K562 (cell line): ENCODE data around the gene RAB24. TPM values are rescaled to one million over a fixed set of nuclear protein-coding genes. Genes with fewer than 3 reads are reported as not detected.

Experiments used
- BDP1 ChIP-seq: IDR thresholded peaks from 3 replicates; pipeline ENCODE4 v1.6.1; 2011; ENCODE audit not compliant: insufficient read length, insufficient read depth
- HMBOX1 ChIP-seq: sonication (generic); IDR thresholded peaks from 2 replicates; pipeline ENCODE4 v1.6.1; 2016
- NCOA4 ChIP-seq: fragments of 450-650 bp; IDR thresholded peaks from 2 replicates; pipeline ENCODE4 v1.6.1; 2018; ENCODE audit warnings: mild to moderate bottlenecking; ENCODE audit not compliant: partially characterized antibody
- RBM22 ChIP-seq: fragments of 200-400 bp; formaldehyde crosslinking; IDR thresholded peaks from 2 replicates; pipeline ENCODE4 v1.6.1; 2018; ENCODE audit warnings: low read length, low read depth; ENCODE audit not compliant: poor library complexity, severe bottlenecking
- SIN3B ChIP-seq: fragments of 450-650 bp; IDR thresholded peaks from 2 replicates; pipeline ENCODE4 v1.6.1; 2017; ENCODE audit warnings: low read depth, mild to moderate bottlenecking, moderate library complexity
- SMARCE1 ChIP-seq: fragments of 450-650 bp; IDR thresholded peaks from 2 replicates; pipeline ENCODE4 v1.7.1; 2016; ENCODE audit warnings: mild to moderate bottlenecking
- SP2 ChIP-seq: IDR thresholded peaks from 2 replicates; pipeline ENCODE4 v1.6.1; 2011; ENCODE audit warnings: mild to moderate bottlenecking, low read depth, low read length, moderate library complexity; ENCODE audit not compliant: poor library complexity, severe bottlenecking; ENCODE audit errors: extremely low read depth
- SRSF9 ChIP-seq: fragments of 200-400 bp; formaldehyde crosslinking; IDR thresholded peaks from 2 replicates; pipeline ENCODE4 v1.6.1; 2017; ENCODE audit warnings: low read depth, low read length, borderline replicate concordance
- TAF1 ChIP-seq: IDR thresholded peaks from 2 replicates; pipeline ENCODE4 v1.6.1; 2011; ENCODE audit warnings: mild to moderate bottlenecking, low read length, moderate library complexity; ENCODE audit not compliant: insufficient read depth, control insufficient read depth, severe bottlenecking; ENCODE audit errors: extremely low read depth
- U2AF1 ChIP-seq: fragments of 200-400 bp; formaldehyde crosslinking; optimal IDR thresholded peaks from 2 replicates; pipeline ENCODE3; 2017; ENCODE audit warnings: mild to moderate bottlenecking, low read depth, low read length, moderate library complexity
- XRCC4 ChIP-seq: IDR thresholded peaks from one replicate; pipeline ENCODE4 v1.6.1; 2011; ENCODE audit not compliant: insufficient read depth, insufficient read length; ENCODE audit errors: extremely low read depth
- ZNF224 ChIP-seq: sonication (generic); formaldehyde crosslinking; IDR thresholded peaks from 2 replicates; pipeline ENCODE4 v1.8.0; 2022; ENCODE audit warnings: mild to moderate bottlenecking, missing genetic modification reagents
- ZNF3 ChIP-seq: fragments of 250-450 bp; sonication (Bioruptor Pico); IDR thresholded peaks from 2 replicates; pipeline ENCODE4 v1.5.0; 2021; ENCODE audit warnings: mild to moderate bottlenecking, moderate library complexity
- polyA plus RNA-seq, 8 experiments: library from polyadenylated mRNA; depleted of rRNA in 4 of 8; stranded (reverse) in 5 of 8; unstranded in 3 of 8; fragments of >200 nt; fragmentation: Nextera tagmentation in 2 of 8; fragmentation: Illumina TruSeq in 1 of 8; extraction: Ambion mirVana in 2 of 8; extraction: Trizol in 1 of 8; gene quantifications; 2 replicates each; pipeline versions ENCODE4 v1.2.1 to v1.2.3, GENCODE V29; 2011 to 2014; ENCODE audit warnings: inconsistent platforms in 1 of 8, missing spikeins in 1 of 8
- total RNA-seq, 7 experiments: library from RNA; depleted of rRNA in 6 of 7; stranded (reverse); fragments of >200 nt in 6 of 7; fragmentation: Illumina TruSeq in 2 of 7; extraction: Trizol in 2 of 7; gene quantifications; 2 replicates each; pipeline versions ENCODE4 v1.2.1 to v1.2.3, GENCODE V29; 2011 to 2021; ENCODE audit warnings: low replicate concordance in 1 of 7
- TF ChIP-seq, protein P1 (sequence below): fragments of 450-650 bp; formaldehyde crosslinking; IDR thresholded peaks from 2 replicates; pipeline ENCODE4 v1.4.0; 2022; ENCODE audit warnings: missing genetic modification characterization
- TF ChIP-seq, protein P2 (sequence below): fragments of 450-650 bp; IDR thresholded peaks from 2 replicates; pipeline ENCODE4 v1.6.1; 2016; ENCODE audit warnings: borderline replicate concordance
- TF ChIP-seq, protein P3 (sequence below): sonication (generic); formaldehyde crosslinking; IDR thresholded peaks from 2 replicates; pipeline ENCODE4 v1.8.0; 2022; ENCODE audit warnings: missing genetic modification reagents, mild to moderate bottlenecking, moderate library complexity, borderline replicate concordance
- TF ChIP-seq, protein P4 (sequence below), 3 experiments: fragments of 200-800 bp in 1 of 3; fragments of 250-450 bp in 1 of 3; fragments of 450-650 bp in 1 of 3; sonication (Bioruptor Pico) in 1 of 3; sonication (Bioruptor generic) in 1 of 3; formaldehyde crosslinking in 1 of 3; IDR thresholded peaks; 2 replicates each; pipeline versions ENCODE4 v1.6.1 to v1.8.0; 2016 to 2022; ENCODE audit warnings: mild to moderate bottlenecking in 2 of 3, missing genetic modification characterization in 2 of 3, missing compliant biosample characterization in 1 of 3, moderate library complexity in 1 of 3

The RAB24 gene
- total and polyA plus RNA-seq, 9 of the 15 experiments (the other 6 are each of a cell fraction or from before 2014, with no cell fraction given), result 13.9 to 107 (median 34.8) TPM

DNA sequence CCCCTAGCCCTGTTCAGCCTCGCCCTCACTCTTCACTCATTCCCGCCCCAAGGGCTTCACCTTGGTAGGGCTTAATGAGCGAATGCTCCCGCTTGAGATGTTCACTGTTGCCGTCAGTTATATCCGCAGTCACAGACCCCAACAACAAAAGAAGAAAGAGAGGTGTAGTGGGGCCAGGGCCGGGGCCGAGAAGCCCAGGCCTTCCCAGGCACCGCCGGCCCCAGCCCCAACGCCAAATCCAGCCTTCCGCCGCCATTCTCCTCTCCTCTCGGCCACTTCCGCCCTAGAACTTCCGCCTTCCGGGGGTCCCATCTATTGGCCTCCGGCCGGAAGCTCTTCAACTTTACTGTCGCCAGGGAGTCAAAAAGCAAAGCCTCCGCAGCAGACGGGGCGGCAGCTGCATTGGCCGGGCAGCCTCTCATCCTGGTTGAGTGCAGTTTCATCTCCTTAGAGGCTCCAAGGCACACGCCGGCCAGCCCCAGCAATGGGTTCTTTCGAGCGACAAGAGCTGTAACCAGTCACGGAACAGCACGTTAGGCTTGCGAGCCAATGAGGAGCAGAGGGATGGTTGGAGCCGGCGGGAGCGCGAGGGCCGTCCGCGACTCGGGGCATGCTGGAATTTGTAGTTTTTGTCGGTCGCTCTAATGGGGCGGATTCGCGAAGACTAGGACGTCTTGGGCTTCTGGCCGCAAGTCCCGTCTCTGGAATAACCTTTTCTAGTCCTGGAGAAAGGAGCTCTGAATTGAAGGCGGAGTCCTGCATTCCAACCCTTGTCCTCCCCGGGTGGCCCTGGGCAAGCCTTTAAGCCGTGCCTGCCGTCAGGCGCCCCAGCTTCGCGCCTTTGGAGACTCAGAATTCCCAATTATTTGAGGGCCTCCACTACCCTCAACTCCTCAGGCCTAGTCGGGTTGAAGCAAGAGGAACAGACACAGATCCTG lies 48.1 kb upstream of the RAB24 start, which contains the start of gene LMAN2 (continued):
- TF ChIP-seq, protein P1, sequence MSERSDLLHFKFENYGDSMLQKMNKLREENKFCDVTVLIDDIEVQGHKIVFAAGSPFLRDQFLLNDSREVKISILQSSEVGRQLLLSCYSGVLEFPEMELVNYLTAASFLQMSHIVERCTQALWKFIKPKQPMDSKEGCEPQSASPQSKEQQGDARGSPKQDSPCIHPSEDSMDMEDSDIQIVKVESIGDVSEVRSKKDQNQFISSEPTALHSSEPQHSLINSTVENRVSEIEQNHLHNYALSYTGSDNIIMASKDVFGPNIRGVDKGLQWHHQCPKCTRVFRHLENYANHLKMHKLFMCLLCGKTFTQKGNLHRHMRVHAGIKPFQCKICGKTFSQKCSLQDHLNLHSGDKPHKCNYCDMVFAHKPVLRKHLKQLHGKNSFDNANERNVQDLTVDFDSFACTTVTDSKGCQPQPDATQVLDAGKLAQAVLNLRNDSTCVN, result peak; percentile 61; the same call in 1 of the 2 replicates
- TF ChIP-seq U2AF1, result no peak
- TF ChIP-seq SP2, result peak; percentile 74
- no peak for TF ChIP-seq BDP1
- no peak for TF ChIP-seq NCOA4
- no peak for TF ChIP-seq ZNF224
- no peak for TF ChIP-seq HMBOX1
- TF ChIP-seq TAF1, result peak; percentile 92
- peak; percentile 98 for TF ChIP-seq SIN3B
- TF ChIP-seq, protein P2, sequence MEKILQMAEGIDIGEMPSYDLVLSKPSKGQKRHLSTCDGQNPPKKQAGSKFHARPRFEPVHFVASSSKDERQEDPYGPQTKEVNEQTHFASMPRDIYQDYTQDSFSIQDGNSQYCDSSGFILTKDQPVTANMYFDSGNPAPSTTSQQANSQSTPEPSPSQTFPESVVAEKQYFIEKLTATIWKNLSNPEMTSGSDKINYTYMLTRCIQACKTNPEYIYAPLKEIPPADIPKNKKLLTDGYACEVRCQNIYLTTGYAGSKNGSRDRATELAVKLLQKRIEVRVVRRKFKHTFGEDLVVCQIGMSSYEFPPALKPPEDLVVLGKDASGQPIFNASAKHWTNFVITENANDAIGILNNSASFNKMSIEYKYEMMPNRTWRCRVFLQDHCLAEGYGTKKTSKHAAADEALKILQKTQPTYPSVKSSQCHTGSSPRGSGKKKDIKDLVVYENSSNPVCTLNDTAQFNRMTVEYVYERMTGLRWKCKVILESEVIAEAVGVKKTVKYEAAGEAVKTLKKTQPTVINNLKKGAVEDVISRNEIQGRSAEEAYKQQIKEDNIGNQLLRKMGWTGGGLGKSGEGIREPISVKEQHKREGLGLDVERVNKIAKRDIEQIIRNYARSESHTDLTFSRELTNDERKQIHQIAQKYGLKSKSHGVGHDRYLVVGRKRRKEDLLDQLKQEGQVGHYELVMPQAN, result peak; percentile 94
- TF ChIP-seq, protein P3, sequence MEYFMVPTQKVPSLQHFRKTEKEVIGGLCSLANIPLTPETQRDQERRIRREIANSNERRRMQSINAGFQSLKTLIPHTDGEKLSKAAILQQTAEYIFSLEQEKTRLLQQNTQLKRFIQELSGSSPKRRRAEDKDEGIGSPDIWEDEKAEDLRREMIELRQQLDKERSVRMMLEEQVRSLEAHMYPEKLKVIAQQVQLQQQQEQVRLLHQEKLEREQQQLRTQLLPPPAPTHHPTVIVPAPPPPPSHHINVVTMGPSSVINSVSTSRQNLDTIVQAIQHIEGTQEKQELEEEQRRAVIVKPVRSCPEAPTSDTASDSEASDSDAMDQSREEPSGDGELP (CRISPR knock-in tag), result peak; percentile 84
- TF ChIP-seq, protein P4, sequence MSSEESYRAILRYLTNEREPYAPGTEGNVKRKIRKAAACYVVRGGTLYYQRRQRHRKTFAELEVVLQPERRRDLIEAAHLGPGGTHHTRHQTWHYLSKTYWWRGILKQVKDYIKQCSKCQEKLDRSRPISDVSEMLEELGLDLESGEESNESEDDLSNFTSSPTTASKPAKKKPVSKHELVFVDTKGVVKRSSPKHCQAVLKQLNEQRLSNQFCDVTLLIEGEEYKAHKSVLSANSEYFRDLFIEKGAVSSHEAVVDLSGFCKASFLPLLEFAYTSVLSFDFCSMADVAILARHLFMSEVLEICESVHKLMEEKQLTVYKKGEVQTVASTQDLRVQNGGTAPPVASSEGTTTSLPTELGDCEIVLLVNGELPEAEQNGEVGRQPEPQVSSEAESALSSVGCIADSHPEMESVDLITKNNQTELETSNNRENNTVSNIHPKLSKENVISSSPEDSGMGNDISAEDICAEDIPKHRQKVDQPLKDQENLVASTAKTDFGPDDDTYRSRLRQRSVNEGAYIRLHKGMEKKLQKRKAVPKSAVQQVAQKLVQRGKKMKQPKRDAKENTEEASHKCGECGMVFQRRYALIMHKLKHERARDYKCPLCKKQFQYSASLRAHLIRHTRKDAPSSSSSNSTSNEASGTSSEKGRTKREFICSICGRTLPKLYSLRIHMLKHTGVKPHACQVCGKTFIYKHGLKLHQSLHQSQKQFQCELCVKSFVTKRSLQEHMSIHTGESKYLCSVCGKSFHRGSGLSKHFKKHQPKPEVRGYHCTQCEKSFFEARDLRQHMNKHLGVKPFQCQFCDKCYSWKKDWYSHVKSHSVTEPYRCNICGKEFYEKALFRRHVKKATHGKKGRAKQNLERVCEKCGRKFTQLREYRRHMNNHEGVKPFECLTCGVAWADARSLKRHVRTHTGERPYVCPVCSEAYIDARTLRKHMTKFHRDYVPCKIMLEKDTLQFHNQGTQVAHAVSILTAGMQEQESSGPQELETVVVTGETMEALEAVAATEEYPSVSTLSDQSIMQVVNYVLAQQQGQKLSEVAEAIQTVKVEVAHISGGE (CRISPR knock-in tag; IDR thresholded peaks at IDR 0.05), result peak; percentile 95 to 99 (median 98)
- TF ChIP-seq SRSF9, result no peak
- TF ChIP-seq SMARCE1, result 0 out of 2 replicates have a peak, but pooled peaks have one; percentile 16
- TF ChIP-seq ZNF3 (CRISPR knock-in tag), result no peak
- TF ChIP-seq XRCC4, result no peak
- TF ChIP-seq RBM22, result peak; percentile 37
